Stimulated activated memory B cell treated with anti-CD40 and anti-IgM and Interleukin-4, amounts not matched to agents 10 μg/mL and 1 μg/mL and 100 μg/mL, for 72 hours (primary cell): ENCODE results near the gene CD46.
A peak's percentile ranks its signal among the peaks of the same experiment; 100 is the strongest.

Experiments used
- ATAC-seq: fragments of 150-1000 bp; cut with Tn5 transposase; 2 replicates; pipeline ENCODE4 v1.10.0; 2021
- H3K27ac Mint-ChIP-seq: one replicate; pipeline ENCODE4 v1.8.0; 2022; ENCODE audit warnings: mild to moderate bottlenecking, mixed read lengths
- H3K27me3 Mint-ChIP-seq: one replicate; pipeline ENCODE4 v1.8.0; 2022; ENCODE audit warnings: mixed read lengths
- H3K36me3 Mint-ChIP-seq: one replicate; pipeline ENCODE4 v1.8.0; 2022; ENCODE audit warnings: mixed read lengths
- H3K4me1 Mint-ChIP-seq: one replicate; pipeline ENCODE4 v1.8.0; 2022; ENCODE audit warnings: mixed read lengths
- H3K4me3 Mint-ChIP-seq: one replicate; pipeline ENCODE4 v1.8.0; 2022; ENCODE audit warnings: mild to moderate bottlenecking, moderate library complexity, mixed read lengths
- H3K9me3 Mint-ChIP-seq: one replicate; pipeline ENCODE4 v1.8.0; 2022; ENCODE audit warnings: mixed read lengths

Gene CD46

DNA sequence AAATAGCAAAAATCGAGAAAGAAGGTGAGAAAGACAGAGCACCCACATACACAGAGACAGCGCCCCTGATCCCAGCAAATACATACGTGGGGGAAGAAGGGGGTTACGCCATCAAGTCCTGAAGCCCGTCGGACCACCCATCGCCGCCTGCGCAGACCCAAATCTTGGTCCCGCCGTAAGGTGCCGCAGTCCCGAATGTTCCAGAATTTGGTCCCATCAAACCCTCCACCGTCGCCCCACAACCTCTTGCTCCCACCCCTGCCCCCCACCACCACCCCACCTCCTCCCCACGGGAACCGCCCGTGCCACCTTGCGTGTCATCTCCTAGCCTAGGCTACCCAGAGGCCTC, 71.7 kb downstream of the CD46 start:
- no peak for ATAC-seq
- H3K27me3 Mint-ChIP-seq = no peaks in the 10 kb centered on the region

DNA sequence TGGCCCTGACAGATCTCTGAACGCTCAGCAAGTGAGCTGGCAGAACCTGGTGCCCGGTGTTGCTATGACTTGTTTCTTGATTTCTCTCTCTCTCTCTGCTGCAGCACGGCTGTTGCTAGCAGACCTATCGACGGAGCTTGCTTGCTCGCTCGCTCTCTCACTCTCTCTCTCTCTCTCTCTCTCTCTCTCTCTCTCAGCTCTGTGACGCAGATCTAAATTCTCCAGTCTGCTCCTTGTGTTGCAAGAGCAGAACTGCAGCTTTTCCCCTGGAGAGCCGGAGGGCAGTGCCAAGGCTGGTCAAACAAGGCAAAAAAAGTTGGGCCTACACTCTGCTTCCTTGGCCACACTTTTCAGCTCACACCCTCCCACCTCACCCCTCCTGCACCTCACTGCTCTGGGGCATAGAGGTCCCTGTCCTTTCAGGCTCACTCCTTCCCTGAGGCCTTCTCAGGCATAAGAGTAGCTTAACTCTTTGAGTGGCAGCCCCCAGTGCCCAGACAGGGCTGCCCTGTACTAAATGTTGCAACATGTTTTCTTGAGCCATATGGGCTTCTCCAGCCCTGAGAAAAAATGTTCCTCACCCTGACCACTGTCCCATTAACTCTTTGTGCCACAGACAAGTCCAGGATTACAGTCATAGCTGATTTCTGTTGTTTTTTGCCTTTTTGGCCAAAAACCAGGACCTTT, 72.2 kb downstream of the CD46 start:
- H3K36me3 Mint-ChIP-seq = peaks cover 46% of the 10 kb centered on the region
- peak; percentile 61 for ATAC-seq
- no peaks in the 10 kb centered on the region for H3K27me3 Mint-ChIP-seq
- H3K4me1 Mint-ChIP-seq = peaks cover 77% of the 10 kb centered on the region
- H3K4me3 Mint-ChIP-seq = peak overlapping the region; percentile 82
- peak overlapping the region; percentile 89 for H3K27ac Mint-ChIP-seq
- H3K9me3 Mint-ChIP-seq = no peaks in the 10 kb centered on the region

More for the DNA sequence above, 71.7 kb downstream of the CD46 start:
- H3K9me3 Mint-ChIP-seq = no peaks in the 10 kb centered on the region
- H3K27ac Mint-ChIP-seq = peak overlapping the region; percentile 89
- H3K4me3 Mint-ChIP-seq = peak overlapping the region; percentile 82
- peaks cover 75% of the 10 kb centered on the region for H3K4me1 Mint-ChIP-seq
- H3K36me3 Mint-ChIP-seq = peaks cover 50% of the 10 kb centered on the region

DNA sequence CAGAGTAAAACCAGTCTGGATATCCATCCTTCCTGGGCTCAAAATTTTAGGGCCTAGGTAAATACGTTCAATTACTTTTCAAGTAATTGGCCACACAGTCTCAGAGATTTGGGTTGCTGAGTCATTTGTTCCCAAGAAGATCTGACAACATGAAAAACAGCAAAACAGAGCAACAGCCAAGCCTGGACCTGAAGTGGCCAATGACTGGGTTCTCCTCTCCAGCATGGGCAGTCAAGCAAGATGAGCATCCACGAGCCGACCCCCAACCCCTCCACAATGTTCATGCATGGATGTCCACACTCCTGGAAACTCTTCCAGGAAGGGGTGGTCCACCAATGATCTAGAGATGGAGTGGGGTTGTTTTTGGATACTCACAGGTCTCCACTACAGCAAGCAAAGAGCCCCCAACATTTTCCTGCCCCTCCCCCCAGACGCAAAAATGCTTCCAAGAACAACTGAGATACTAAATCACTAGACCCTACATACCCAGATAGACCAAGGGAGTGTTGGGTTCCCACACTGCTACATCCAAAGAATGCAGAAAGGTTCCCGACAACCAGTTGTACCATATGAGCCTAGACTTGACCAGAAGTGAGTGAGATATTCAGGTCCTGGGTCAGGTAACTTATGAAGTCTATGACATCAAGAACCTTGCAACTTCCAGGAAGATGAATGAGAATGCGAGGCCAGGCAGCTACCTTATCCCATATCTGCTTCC, 73.0 kb downstream of the CD46 start:
- Mint-ChIP-seq H3K36me3 (peaks cover 38% of the 10 kb centered on the region), H3K4me1 (peaks cover 76% of the 10 kb centered on the region), H3K27me3 (no peaks in the 10 kb centered on the region), H3K4me3 (peak overlapping the region; percentile 82), H3K9me3 (no peaks in the 10 kb centered on the region), H3K27ac (peak overlapping the region; percentile 89)
- no peak for ATAC-seq

DNA sequence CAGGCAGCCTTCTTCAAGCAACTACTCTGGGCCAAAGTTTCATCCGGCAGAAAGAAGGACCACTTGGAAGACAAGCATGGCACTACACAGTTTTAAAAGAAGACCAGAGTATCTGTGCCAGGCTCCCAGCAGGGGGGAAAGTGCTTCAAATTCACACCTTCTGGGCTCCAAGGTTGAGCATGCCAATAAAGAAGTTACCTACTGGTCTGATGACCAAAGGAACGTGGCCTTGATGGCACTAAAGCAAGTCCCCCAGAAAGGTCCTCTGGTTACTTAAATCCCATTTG, 73.5 kb downstream of the CD46 start:
- Mint-ChIP-seq H3K27ac (peak overlapping the region; percentile 89), H3K36me3 (peaks cover 33% of the 10 kb centered on the region), H3K4me3 (peak overlapping the region; percentile 82), H3K27me3 (no peaks in the 10 kb centered on the region), H3K4me1 (peaks cover 76% of the 10 kb centered on the region), H3K9me3 (no peaks in the 10 kb centered on the region)
- no peak for ATAC-seq

DNA sequence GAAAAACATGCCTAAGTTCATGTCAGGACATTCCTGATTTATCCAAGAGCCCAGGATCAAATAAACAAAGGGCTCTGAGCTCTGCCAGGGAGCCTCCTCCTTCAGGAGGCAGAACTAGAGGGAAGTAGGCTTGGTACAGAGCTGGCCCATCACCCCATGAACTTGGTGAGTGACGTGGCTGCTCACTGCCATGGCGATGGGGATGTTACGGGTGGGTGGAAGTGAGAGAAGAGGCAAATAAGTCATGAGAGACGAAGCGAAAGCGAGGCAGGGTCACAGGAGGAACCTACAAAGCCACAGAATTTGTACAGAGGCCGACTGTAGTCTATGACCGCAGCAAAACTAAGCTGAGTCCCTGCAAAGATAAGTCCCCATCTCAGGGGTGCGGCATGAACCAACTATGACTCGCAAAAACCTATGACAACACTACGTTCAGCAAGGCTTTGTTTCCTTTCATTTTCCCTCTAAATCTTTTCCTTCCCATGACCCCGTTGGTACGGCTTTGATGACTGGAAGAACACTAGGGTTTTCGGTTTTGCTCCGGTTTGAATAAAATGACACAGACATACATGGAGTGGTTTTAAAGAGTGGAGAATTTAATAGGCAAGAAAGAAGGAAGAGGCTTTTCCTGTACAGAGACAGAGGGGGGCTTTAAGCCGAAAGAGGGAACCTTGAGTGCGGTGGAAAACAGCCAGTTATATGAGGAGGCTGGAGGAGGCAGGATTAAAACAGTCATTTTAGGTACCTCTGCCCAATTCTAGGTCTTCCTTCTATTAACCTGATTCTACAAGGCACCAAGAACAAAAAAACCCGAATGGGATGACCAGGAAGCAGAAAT, 74.1 kb downstream of the CD46 start:
- Mint-ChIP-seq H3K9me3 (no peaks in the 10 kb centered on the region), H3K4me3 (peak overlapping the region; percentile 79), H3K36me3 (peaks cover 27% of the 10 kb centered on the region), H3K27ac (peak overlapping the region; percentile 89), H3K4me1 (peaks cover 76% of the 10 kb centered on the region), H3K27me3 (no peaks in the 10 kb centered on the region)
- ATAC-seq = peak; percentile 80

DNA sequence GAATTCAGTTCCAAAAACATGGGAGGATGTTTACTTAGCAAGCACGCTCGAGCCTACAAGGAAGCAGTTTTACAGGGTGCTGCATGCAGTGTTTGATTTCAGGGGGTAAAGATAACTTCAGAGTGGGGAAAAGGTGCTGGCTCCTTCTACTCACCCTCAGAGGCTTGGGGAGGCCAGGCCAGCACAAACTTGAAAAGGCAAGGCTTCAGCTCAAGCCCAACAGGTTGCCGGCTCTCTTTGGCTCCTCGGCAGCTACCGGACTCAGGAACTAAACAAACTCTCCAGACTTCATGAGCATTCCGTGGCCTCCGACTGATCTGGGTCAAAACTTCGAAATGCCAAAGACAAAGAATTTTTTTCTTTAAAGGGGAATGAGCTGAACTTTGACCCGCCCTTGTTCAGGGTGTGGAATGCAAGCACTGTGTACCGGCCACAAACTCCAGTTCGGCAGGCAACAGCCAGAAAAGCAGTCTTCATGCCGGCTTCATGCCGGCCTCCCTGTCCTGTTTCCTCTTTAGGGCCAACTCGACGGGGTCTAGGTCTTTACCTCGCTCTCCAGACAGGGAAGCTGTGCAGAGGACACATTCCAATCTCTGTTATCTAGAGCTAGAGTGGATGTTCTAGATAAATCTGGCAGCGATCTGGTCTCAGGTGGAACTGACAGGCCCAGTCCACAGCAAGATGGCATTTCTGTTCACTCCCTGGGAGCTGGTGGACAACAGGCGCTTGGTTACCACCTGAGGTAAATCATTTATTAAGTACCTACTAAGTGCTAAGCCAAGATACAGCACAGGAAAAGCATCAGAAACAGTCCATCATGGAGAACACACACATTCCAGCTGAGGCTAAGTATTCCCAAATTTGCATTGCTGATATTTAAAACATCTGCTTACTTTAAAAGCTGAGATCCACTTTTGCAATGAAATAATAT, 75.0 kb downstream of the CD46 start:
- Mint-ChIP-seq H3K27ac (peak overlapping the region; percentile 89), H3K9me3 (no peaks in the 10 kb centered on the region), H3K36me3 (peaks cover 21% of the 10 kb centered on the region), H3K27me3 (no peaks in the 10 kb centered on the region), H3K4me3 (peak overlapping the region; percentile 79), H3K4me1 (peaks cover 79% of the 10 kb centered on the region)
- ATAC-seq = no peak

DNA sequence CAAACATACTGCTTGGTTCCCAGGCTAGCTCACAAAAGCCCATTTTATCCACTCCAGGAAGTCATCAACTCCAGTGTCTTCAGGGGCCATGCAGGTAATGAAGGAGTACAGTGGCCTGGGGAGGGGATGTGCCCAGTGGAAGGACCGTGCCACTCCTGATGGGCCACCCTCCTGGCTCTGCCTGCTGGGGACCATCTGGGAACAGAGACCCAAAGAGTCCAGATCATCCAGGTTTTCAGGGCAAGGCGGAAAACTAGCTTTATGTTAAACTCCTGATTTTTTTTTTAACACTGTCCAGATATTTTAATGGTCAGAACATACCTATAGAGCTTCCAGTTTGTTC, 75.6 kb downstream of the CD46 start:
- Mint-ChIP-seq H3K36me3 (peaks cover 15% of the 10 kb centered on the region), H3K9me3 (no peaks in the 10 kb centered on the region), H3K27me3 (no peaks in the 10 kb centered on the region), H3K27ac (peak overlapping the region; percentile 89), H3K4me3 (no peak overlapping the region), H3K4me1 (peaks cover 80% of the 10 kb centered on the region)
- no peak for ATAC-seq

DNA sequence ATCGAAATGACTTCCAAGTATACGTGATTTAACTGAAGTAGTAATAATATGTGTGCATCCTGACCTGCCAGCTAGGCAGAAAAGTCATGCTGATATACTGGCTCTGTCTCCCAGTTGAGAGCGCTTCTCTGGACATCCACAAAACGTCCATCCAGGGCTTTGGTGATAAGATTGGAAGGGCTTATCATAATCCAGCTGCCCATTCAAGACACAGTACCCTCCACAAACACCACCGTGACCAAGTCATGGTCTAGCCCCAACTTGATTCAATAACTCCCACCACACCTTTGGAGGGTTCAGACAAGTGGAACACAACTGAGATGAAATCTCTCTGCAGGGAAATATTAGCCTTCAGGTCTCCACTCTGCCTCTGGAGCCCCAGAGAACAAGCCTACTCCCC, 76.2 kb downstream of the CD46 start:
- no peak for ATAC-seq
- Mint-ChIP-seq H3K4me1 (peaks cover 86% of the 10 kb centered on the region), H3K9me3 (no peaks in the 10 kb centered on the region), H3K4me3 (no peak overlapping the region), H3K27ac (peak overlapping the region; percentile 62), H3K27me3 (no peaks in the 10 kb centered on the region), H3K36me3 (peaks cover 9% of the 10 kb centered on the region)

DNA sequence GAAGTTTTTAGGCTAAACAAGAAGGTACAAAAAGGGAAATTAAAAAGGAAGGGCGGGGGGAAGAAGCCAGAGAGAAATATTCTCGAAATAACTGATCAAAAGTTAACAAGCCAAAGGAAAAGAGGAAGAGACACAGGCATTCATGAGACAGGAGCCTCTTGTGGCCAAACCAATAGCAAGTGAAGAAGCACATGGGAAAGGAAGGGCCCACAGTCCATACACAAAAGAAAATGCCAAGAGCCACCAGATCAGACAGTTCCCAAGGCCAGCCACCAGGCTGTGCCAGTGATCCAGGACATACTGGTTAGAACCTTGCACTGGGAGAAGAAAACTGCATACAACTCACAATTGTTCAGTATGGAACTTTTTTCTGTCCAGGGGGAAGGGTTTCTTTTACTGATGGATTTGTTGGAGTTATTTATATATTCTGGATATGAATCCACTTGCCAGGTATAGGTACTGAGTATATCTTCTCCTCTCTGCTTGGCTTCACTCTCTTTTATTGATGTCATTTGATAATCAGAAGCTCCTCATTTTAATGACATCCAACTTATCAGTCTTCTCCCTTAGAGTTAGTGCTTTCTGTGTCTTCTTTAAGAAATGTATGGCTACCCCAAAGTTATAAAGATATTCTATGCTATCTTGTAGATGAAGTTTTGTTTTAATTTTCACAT, 76.8 kb downstream of the CD46 start:
- Mint-ChIP-seq H3K4me3 (no peak overlapping the region), H3K27me3 (no peaks in the 10 kb centered on the region), H3K36me3 (peaks cover 5% of the 10 kb centered on the region), H3K9me3 (no peaks in the 10 kb centered on the region), H3K4me1 (peaks cover 92% of the 10 kb centered on the region), H3K27ac (peak overlapping the region; percentile 62)
- ATAC-seq = no peak

DNA sequence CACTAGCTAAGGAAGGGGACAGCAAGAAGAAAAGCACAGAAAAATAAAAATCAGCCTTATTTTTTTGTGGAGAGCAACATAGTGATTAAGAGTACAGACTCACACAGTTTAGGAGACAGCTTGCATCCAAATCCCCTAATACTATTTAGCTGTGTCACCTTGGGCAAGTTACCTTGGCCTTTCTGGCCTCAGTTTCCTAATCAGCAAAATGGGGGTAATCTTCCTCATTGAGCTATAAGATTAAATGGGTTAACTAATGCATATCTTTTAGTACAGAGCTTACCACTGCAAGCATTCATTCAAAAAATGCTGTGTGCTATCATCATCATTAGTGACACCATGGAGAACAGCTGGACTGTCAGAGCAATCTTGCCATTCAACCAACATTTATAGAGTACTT, 77.7 kb downstream of the CD46 start:
- peaks cover 96% of the 10 kb centered on the region for H3K4me1 Mint-ChIP-seq
- H3K9me3 Mint-ChIP-seq = no peaks in the 10 kb centered on the region
- peak overlapping the region; percentile 62 for H3K27ac Mint-ChIP-seq
- H3K36me3 Mint-ChIP-seq = no peaks in the 10 kb centered on the region
- no peak overlapping the region for H3K4me3 Mint-ChIP-seq
- ATAC-seq = no peak
- H3K27me3 Mint-ChIP-seq = no peaks in the 10 kb centered on the region

DNA sequence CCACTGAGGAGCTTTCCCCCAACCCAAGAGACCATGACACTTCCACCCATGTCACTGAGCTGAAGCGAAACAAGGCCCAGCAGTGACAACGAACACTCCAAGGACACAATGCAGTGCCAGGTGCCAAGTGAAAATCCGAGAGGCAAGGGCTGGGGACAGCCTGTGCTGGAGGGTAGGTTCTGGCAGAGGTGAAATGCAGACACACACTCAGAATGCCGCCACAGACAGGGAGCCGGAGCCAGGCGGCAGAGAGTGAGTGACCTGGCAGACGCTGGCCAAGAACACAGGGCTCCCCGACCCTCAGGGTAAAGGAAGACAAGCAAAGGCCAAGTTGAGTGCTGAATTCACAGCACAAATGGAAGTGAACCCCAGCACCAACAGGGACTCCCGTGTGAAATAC, 78.9 kb downstream of the CD46 start:
- Mint-ChIP-seq H3K4me1 (peaks cover 97% of the 10 kb centered on the region), H3K27me3 (no peaks in the 10 kb centered on the region), H3K4me3 (peak overlapping the region; percentile 15), H3K36me3 (peaks cover 8% of the 10 kb centered on the region), H3K9me3 (no peaks in the 10 kb centered on the region), H3K27ac (peak overlapping the region; percentile 94)
- ATAC-seq = no peak

DNA sequence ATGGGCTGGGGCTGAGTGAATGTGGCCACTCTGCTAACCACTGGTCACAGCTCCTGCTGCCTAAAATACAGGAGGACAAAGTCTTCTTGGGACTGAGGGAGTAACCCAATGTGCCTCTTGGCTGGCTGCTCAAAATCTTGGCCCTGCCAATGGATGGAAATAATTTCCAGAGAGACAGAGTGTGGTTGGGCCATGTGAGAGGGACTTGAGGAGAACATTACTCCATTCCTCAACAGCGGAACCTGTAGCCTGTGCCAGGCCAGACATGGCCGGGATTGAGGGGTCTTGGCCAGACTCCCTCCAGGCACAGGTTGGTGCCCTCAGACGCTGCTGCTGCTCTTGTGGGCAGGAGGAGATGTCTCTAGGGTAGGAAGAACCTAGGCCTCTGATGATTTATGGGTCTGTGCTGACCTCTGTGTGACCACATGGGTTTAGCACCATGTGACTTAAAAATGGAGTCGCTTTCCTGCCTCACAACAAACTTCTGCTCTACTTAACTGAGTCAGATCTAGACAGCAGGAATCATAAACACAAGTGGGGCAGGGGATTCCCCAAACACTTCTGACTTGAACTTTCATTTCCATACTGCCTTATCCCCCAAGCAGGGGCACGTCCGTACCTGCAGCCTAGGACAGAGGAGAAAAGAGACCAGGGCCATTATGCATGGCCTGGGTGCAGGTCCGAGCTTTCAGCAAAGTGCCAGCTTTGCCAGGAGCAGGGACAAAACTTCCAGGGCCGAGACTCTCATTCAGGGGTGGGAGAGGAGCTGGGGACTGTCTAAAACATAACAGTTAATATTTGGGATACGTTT, 79.9 kb downstream of the CD46 start:
- H3K4me1 Mint-ChIP-seq = peaks cover 91% of the 10 kb centered on the region
- peaks cover 14% of the 10 kb centered on the region for H3K36me3 Mint-ChIP-seq
- peak overlapping the region; percentile 71 for H3K4me3 Mint-ChIP-seq
- H3K27me3 Mint-ChIP-seq = no peaks in the 10 kb centered on the region
- no peaks in the 10 kb centered on the region for H3K9me3 Mint-ChIP-seq
- H3K27ac Mint-ChIP-seq = peak overlapping the region; percentile 94
- ATAC-seq = peak; percentile 93

DNA sequence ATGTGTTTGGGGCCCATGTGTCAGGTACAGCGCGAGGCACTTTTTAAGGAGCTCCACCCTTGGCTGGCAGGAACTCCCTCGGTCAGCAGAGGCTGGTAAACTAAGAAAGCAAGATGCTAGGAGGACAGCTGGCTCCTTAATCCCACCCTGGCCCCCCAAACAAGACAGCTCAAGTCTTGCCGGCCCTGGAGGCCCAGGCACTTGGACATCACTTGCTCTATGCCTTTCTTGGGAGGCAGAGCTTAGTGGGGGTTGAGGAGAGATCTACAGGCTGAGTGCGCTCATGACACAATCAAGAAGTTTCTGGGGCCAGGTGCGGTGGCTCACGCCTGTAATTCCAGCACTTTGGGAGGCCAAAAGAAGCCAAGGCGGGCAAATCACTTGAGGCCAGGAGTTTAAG, 80.9 kb downstream of the CD46 start:
- Mint-ChIP-seq H3K4me1 (peaks cover 85% of the 10 kb centered on the region), H3K9me3 (no peaks in the 10 kb centered on the region), H3K4me3 (no peak overlapping the region), H3K27ac (peak overlapping the region; percentile 94), H3K27me3 (no peaks in the 10 kb centered on the region), H3K36me3 (peaks cover 19% of the 10 kb centered on the region)
- no peak for ATAC-seq

DNA sequence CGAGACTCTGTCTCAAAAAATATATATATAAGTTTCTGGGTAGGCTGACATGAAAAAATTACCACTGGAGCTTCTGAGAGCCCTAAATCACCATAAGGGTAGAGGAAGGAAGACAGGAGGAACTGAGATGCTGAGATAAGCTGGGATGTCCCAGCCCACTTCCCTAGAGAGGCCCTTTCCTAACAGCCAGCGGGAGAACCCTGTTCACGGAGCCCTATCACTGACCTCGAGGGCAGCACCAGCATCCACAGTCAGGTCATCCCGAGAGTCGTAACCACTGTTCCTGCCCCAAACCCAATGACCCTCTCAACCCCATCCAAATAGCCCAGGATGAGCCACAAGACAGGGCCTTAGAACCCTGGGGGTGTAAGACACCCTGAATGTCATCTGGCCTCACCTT, 81.5 kb downstream of the CD46 start:
- Mint-ChIP-seq H3K4me1 (peaks cover 79% of the 10 kb centered on the region), H3K9me3 (no peaks in the 10 kb centered on the region), H3K4me3 (no peak overlapping the region), H3K27me3 (no peaks in the 10 kb centered on the region), H3K36me3 (peaks cover 19% of the 10 kb centered on the region), H3K27ac (peak overlapping the region; percentile 94)
- ATAC-seq = no peak
